ENCODE data around the gene TPPP. TPM values are rescaled to one million over a fixed set of nuclear protein-coding genes. Genes with fewer than 3 reads are reported as not detected.
A peak's percentile ranks its signal among the peaks of the same experiment; 100 is the strongest.
"Not testable (repeated sequence)": the region's sequence is repeated elsewhere in the genome, so short reads cannot be mapped to it uniquely, and the experiment has no call there.

TPPP gene
- total RNA-seq, 4 donors from 2014 or later, result 7.2 to 11.1 (median 8.4) TPM

DNA sequence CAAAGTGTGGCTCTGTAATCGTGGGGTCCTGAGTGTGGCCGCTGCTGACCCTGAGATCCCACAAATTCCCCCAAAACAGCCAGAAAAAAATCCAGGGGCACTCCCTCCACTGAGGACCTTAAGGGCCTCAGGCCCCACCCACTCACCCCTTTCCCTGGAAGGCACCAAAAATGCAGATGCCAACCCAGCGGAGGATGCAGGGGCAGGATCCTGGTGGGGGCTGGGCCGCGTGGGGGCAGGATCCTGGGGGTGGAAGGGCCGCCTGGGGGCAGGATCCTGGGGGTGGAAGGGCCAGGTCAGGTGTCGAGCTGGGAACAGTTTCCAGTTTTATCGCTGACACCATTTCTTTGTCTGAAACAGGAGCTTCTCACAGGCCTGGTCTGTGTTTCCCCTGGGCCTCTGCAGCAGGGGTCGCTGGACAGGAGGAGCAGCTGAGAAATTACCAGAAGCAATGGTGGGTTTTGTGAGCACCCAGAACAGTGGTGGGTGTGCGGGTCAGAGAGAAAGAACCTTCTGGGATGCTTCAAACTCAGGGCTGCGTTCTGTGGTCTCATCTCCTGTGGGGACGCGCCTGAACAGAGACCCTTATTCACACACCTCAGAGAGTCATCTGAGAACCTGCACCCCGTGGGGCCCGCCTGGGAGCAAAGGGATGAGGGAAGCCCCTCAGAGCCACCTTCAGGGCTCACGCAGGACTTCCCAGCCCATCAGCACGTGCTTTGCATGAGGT lies 13.8 kb downstream of the TPPP start:
- not testable (repeated sequence) for H3K27ac ChIP-seq; H3K36me3 ChIP-seq; H3K4me1 ChIP-seq; DNase-seq; H3K9me3 ChIP-seq; H3K4me3 ChIP-seq (replicated peaks in 1 of 3); H3K27me3 ChIP-seq
- intact Hi-C loops (cut with DNase I), result loop anchor here (10.0 kb wide), 1 partner anchor 95 kb away; no protein-coding TSS in a partner anchor
- 70 to 83% methylated on average over 2 to 11 of the region's 17 CpGs for WGBS, 2 donors

DNA sequence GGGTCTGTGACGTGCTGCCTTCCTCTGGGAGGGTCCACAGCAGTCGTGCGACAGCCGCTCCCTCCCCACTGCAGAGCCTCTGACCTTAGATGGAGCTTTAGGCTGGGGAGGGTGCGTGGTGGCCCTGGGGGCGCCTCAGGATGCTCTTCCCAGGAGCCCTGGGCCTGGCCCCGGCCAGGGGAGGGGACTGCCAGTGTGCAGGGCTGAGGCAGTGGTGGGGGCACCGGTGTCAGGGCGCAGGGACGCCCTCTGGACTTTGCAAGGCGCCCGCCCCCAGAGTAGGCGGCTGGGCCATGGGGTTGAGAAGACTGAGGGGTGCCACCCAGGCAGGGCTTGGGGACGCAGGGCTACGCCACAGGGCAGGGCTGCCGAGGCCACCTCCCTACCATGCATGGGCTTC lies 14.6 kb downstream of the TPPP start:
- H3K4me3 ChIP-seq (replicated peaks in 1 of 3); H3K36me3 ChIP-seq; H3K9me3 ChIP-seq; H3K27ac ChIP-seq; DNase-seq; H3K27me3 ChIP-seq: not testable (repeated sequence)
- no CpG with 5 or more reads among the region's 16 CpGs for WGBS, 2 donors
- intact Hi-C loops (cut with DNase I), result loop anchor here (10.0 kb wide), 1 partner anchor 96 kb away; no protein-coding TSS in a partner anchor
- peaks cover 2 to 11% of the 10 kb centered on the region in 2 donors for H3K4me1 ChIP-seq

- no peak for DNase-seq
- H3K4me1 ChIP-seq, result peaks cover 12 to 22% of the 10 kb centered on the region in 2 donors
- 85 to 89% methylated on average over 23 to 37 of the region's 44 CpGs for WGBS, 2 donors
These were observed 15.7 kb downstream of the TPPP start for GRCh38 chr5:677131-678101.

DNA sequence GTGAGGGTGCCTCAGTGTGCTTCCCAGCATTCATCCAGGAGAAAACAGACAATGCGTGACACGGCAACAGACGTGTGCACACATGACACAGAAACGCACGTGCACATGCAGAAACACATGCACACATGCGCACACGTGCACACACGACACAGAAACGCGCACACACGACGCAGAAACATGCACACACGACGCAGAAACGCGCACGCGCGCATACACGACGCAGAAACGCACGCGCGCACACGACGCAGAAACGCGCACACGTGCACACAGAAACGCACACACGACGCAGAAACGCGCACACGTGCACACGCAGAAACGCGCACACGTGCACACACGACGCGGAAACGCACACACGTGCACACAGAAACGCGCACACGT lies 16.5 kb downstream of the TPPP start:
- H3K27me3 ChIP-seq, result no peaks in the 10 kb centered on the region
- H3K27ac ChIP-seq, result no peak overlapping the region
- intact Hi-C loops (cut with DNase I), result loop anchor here (10.0 kb wide), 1 partner anchor 98 kb away; no protein-coding TSS in a partner anchor
- DNase-seq, result no peak
- no peaks in the 10 kb centered on the region for H3K9me3 ChIP-seq
- no peak overlapping the region for H3K4me3 ChIP-seq (replicated peaks in 1 of 3)
- H3K4me1 ChIP-seq, result peaks cover 19 to 29% of the 10 kb centered on the region in 2 donors
- H3K36me3 ChIP-seq, result no peaks in the 10 kb centered on the region
- no peak for TF ChIP-seq CTCF (IDR thresholded peaks at IDR 0.05)
- no peak for TF ChIP-seq POLR2A (IDR thresholded peaks at IDR 0.05)
- WGBS, 2 donors, result 94 to 95% methylated on average over 48 of the region's 48 CpGs

More at GRCh38 chr5:677131-678101, 15.7 kb downstream of the TPPP start:
- Histone ChIP-seq H3K27ac (no peak overlapping the region), H3K9me3 (no peaks in the 10 kb centered on the region), H3K4me3 (replicated peaks in 1 of 3) (no peak overlapping the region), H3K27me3 (no peaks in the 10 kb centered on the region), H3K36me3 (no peaks in the 10 kb centered on the region)
- TF ChIP-seq CTCF (IDR thresholded peaks at IDR 0.05) (no peak), POLR2A (IDR thresholded peaks at IDR 0.05) (no peak)
- intact Hi-C loops (cut with DNase I), result loop anchor here (10.0 kb wide), 1 partner anchor 97 kb away; no protein-coding TSS in a partner anchor

DNA sequence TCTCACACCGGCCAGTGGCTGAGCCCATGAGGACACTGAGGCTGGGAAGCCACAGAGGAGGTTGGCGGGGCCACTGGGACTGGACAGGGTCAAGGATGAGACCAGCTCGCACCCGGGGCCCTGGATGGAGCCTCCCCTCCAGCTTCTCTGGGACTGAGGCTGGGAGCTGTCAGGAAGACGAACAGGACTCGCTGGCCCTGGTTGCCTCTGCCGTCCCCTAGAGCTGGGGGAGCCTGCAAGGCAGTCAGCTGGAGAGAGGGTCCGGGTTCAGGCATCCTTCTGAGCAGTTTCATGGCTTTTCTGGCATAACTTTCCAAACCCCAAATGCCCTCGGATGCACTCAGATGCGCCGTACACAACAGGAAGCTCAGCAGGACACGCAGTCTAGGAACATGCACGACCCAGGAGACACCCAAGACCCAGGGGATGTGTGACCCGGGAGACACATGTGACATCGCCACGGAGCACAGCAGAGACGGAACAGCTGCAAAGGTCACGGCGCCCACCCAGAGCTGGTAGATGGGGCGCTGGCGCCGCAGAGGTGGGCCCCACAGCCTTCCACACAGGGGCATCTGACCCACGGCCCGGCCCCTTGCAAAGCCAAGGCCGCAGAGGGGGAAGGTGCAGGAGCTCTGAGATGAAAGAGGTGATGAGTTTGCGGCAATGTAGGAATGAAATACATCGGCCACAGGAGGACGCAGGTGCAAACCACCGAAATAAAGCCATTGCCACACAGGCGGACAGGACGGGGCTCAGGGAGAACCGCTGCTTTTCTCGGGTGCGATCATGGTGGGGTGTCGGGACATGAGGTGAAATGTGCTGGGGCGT lies 17.1 kb downstream of the TPPP start:
- intact Hi-C loops (cut with DNase I), result loop anchor here (10.0 kb wide), 1 partner anchor 99 kb away; no protein-coding TSS in a partner anchor
- TF ChIP-seq POLR2A (IDR thresholded peaks at IDR 0.05), result no peak
- no peak for TF ChIP-seq CTCF (IDR thresholded peaks at IDR 0.05)
- DNase-seq, result peak in 1 of 2 donors; percentile 1
- Histone ChIP-seq H3K4me3 (replicated peaks in 1 of 3) (no peak overlapping the region), H3K27ac (no peak overlapping the region), H3K4me1 (peaks cover 22 to 35% of the 10 kb centered on the region in 2 donors), H3K27me3 (no peaks in the 10 kb centered on the region), H3K36me3 (no peaks in the 10 kb centered on the region), H3K9me3 (no peaks in the 10 kb centered on the region)
- 87 to 90% methylated on average over 32 of the region's 36 CpGs for WGBS, 2 donors
